Measurements from ENCODE around the gene LITAFD.

The LITAFD gene

DNA sequence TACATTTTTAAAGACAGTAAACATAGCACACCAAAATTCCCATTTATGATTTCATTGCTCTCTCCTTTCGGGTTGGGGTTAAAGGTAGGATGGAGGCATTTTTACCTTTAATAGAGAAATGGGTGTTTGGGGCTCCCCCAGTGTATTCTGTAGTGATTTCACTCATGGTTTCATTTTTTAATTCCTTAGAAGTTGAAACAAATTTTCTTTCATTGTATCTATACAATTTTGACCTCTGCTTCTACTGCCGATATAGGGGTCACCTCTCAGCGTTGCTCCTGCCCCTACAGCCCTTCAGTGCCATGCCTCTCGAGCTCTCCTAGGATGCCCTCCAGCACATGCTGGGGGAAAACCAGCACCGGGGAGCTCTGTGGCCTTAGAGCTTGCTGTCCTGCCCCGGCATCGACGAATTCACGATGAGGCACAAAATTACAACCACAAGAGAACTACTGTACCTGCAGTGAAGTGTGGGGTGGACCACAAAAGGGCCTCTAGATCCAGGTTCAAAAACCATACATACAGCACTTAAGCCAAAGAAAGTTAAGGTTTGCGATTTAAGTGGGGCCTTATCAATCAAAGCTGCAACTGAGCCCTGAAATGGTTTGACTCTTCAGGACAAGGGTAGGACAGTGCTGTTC, 39.3 kb downstream of the LITAFD start:
- DNase-seq: no peak

- DNase-seq: no peak
Measured at GRCh38 chr16:8923199-8923598, 41.0 kb downstream of the LITAFD start.

DNA sequence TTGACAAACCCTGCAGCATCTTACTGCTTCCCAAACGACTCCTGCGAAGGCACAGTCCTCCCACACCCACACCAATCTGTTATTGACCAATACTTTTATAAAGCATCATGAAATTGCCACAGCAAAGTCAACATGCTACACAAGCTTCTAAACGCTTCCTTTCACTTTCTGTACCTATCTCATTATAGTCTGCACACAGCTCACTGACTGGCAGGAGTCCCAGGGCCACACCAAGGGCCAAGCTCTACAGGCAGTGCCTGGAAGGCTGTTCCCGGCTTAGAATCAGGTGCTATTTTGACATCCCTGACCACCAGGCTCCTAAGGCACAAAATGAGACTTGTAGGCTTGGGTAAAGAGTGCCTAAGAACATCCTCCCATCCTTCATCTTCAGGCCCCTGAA, 42.1 kb downstream of the LITAFD start:
- peak; percentile 28 for DNase-seq

GRCh38 chr16:8925455-8925854, 43.3 kb downstream of the LITAFD start:
- DNase-seq: no peak

- no peak for DNase-seq
Measured at GRCh38 chr16:8926827-8927226, 44.7 kb downstream of the LITAFD start.

DNA sequence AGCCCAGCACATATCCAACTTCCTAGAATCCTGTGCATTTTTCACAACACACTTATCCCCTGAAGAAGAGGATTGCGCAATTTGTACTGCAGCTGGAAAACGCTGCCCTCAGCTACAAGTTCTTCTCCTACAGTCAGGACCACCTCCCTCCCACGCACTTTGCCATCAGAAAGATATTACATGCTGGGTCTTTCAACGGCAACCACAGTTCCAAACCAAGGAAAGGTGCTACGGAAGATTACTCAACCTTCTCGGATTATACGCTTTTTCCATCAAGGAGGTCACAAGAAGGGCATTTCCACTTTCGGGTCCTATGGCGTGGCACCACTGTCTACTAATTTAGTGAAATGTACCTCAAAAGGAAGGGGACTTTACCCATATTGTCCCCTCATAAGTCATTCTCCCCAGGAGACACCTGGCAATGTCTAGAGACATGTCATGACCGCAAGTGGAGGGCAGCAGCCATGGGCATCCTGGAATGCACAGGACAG, 46.4 kb downstream of the LITAFD start:
- no peak for DNase-seq

DNA sequence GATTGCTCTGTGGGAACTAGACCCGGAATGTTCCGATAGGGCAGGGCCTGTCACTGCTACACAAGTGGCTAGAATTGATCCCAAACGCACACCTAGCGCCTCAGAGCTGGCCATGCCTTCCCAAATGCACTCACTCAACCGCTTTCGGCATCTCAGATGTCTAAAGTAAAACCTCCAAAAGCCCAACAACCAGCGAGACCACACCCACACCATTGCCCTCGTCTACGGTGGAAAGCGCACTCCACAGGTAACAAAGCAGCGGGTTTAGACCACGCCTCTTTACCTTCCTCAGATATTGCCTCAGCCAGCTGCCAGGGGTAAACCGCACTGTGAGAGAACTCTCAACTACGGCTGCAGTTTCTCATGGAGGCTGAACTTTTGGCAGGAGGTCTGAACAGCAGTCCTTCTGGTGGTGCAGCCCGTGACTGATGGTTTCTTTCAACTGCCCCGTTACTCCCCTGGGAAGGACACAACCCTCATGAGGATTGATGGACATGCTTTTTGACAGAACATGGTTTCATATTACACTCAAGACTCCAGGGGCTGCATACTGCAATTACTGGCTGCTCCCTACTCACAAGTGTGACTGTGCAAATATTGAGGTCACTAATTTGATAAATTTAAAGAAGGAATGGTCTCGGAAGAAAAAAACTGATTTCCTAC, 47.1 kb downstream of the LITAFD start:
- peak; percentile 18 for DNase-seq

DNA sequence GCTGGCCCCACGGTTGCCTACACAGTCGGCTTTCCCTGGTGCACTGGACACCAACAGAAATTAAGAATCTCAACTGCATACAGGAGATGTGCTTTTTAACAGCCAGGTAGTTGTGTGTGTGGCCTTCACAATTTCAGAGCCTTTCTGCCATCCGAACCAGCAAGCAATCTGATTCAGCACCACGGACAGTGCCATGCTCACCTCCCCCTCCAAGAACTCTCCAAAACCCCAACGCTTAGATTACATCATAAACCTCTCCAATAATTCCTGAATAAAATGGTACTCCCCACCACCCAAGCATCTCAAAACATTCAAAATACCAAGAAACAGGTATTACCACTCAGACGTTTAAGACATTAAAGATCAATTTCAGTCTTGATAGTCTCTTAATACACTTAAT, 49.7 kb downstream of the LITAFD start:
- no peak for DNase-seq

GRCh38 chr16:8934601-8935000, 52.5 kb downstream of the LITAFD start:
- no peak for DNase-seq
